Bronchial epithelial cell (primary cell): ENCODE data around the gene STK32B. TPM values are rescaled to one million over a fixed set of nuclear protein-coding genes. Genes with fewer than 3 reads are reported as not detected.

ENCODE experiments used
- DNase-seq: peaks from one replicate; pipeline ENCODE4 v3.0.0-alpha.2; 2010; ENCODE audit warnings: low read depth
- FAIRE-seq: peaks from 2 replicates; lab custom pipeline; 2011; peaks lifted over from hg19 to GRCh38; lab: Jason Lieb, UNC
- H3K27me3 ChIP-seq: 2 replicates; pipeline ENCODE4 v1.5.1; 2011; ENCODE audit warnings: low read length; ENCODE audit not compliant: control insufficient read depth, insufficient read depth
- H3K36me3 ChIP-seq: 2 replicates; pipeline ENCODE4 v1.5.1; 2011; ENCODE audit warnings: low read length; ENCODE audit not compliant: control insufficient read depth, insufficient read depth
- H3K4me3 ChIP-seq: 2 replicates; pipeline ENCODE4 v1.5.1; 2011; ENCODE audit warnings: mild to moderate bottlenecking, low read depth, low read length, control low read depth
- total RNA-seq: library from RNA; depleted of rRNA; stranded (reverse); fragments of >200 nt; gene quantifications from 2 replicates; pipeline ENCODE4 v1.2.1, GENCODE V29; 2014
- TF ChIP-seq, protein P1 (sequence below): IDR thresholded peaks from 2 replicates; pipeline ENCODE4 v1.5.1; 2011; ENCODE audit warnings: mild to moderate bottlenecking, moderate library complexity, low read length, control low read depth, inconsistent platforms; ENCODE audit not compliant: insufficient read depth, severe bottlenecking

STK32B gene
- total RNA-seq, 1 donor from 2014 or later: under 0.01 TPM

DNA sequence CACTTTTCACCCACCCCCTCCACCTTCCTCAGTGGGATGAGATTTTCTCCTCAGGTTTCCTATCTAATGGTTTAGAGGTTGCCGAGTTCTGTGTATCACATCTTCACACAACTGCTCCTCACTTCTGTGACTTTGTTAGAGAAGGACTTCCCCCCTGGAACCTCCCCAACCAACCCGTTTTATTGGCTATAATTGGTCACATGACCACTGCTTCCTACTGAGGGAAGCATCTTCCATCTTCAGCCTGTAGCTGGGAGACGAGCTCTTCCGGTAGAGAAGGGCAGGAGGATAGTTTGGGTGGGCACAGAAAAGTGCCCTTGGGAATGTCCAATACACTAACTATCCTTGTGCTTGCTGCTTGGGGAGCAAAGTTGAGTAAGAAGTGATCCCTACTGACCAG, 90.5 kb downstream of the STK32B start:
- TF ChIP-seq, protein P1, sequence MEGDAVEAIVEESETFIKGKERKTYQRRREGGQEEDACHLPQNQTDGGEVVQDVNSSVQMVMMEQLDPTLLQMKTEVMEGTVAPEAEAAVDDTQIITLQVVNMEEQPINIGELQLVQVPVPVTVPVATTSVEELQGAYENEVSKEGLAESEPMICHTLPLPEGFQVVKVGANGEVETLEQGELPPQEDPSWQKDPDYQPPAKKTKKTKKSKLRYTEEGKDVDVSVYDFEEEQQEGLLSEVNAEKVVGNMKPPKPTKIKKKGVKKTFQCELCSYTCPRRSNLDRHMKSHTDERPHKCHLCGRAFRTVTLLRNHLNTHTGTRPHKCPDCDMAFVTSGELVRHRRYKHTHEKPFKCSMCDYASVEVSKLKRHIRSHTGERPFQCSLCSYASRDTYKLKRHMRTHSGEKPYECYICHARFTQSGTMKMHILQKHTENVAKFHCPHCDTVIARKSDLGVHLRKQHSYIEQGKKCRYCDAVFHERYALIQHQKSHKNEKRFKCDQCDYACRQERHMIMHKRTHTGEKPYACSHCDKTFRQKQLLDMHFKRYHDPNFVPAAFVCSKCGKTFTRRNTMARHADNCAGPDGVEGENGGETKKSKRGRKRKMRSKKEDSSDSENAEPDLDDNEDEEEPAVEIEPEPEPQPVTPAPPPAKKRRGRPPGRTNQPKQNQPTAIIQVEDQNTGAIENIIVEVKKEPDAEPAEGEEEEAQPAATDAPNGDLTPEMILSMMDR: no peak
- FAIRE-seq (no peak), DNase-seq (no peak)
- Histone ChIP-seq H3K4me3 (no peak overlapping the region), H3K36me3 (no peaks in the 10 kb centered on the region), H3K27me3 (no peaks in the 10 kb centered on the region)

DNA sequence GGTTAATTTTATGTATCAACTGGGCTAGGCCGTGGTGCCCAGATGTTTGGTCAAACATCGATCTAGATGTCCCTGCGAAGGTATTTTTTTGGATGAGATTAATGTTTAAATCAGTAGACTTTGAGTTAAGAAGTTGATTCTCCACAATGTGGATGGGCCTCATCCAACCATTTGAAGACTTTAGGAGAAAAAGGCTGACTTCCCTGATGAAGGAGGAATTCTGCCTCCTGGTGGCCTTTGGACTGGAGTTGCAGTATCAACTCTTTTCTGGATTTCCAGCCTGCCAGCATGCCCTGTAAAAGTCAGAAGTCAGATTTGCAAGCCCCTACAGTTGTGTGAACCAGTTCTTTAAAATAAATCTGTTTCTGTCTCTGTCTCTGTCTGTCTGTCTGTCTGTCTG, 91.4 kb downstream of the STK32B start:
- Histone ChIP-seq H3K27me3 (no peaks in the 10 kb centered on the region), H3K4me3 (no peak overlapping the region), H3K36me3 (no peaks in the 10 kb centered on the region)
- peak; percentile 6 for DNase-seq
- TF ChIP-seq, protein P1: peak; percentile 33
- no peak for FAIRE-seq

DNA sequence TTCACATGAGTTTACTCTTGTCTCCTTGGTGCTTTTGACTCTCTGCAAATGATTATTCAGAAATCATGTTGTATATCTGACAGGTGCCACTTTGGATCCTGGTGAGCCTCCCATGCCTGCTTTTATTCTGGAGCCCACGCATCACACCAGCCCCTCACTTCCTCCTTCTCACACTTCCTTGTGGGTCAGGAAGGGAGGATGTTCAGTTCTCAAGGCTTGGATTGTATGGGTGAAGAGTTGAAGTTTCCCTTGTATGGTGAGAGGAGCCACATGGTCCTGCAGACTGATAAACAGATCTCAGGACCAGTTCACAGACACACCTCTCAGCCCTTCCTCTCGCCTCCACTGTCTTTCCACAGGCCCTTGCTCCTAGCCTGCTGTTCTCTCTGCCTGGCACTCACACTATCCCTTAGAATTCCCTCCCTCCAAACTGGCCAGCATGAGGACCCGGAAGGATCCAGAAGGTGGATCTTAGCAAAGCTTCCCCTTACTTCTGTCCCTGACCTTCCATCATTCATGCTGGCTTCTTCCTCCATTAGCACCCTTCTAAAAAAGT, 92.1 kb downstream of the STK32B start:
- no peaks in the 10 kb centered on the region for H3K36me3 ChIP-seq
- no peak overlapping the region for H3K4me3 ChIP-seq
- no peak for FAIRE-seq
- no peak for DNase-seq
- TF ChIP-seq, protein P1: no peak
- no peaks in the 10 kb centered on the region for H3K27me3 ChIP-seq

DNA sequence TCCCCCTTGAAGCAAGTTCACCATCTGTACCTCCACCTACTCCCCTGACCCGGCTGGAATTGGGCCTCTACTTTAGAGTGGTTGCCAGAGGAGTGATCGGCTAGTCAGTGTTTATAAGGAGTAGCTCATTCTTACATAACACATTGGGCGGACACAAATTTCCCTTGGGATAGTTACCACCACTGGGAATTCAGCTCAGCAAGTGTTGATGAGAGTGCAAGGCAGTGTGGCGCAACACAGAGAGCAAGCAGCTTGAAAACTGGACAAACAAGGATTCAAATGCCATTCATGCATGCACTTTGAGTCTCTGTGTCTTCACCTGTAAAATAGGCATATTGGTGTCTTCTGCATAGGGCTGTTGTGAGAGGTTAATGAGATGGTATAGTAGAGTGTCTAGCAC, 92.7 kb downstream of the STK32B start:
- DNase-seq (no peak), FAIRE-seq (no peak)
- TF ChIP-seq, protein P1: no peak
- Histone ChIP-seq H3K36me3 (no peaks in the 10 kb centered on the region), H3K27me3 (no peaks in the 10 kb centered on the region), H3K4me3 (no peak overlapping the region)

DNA sequence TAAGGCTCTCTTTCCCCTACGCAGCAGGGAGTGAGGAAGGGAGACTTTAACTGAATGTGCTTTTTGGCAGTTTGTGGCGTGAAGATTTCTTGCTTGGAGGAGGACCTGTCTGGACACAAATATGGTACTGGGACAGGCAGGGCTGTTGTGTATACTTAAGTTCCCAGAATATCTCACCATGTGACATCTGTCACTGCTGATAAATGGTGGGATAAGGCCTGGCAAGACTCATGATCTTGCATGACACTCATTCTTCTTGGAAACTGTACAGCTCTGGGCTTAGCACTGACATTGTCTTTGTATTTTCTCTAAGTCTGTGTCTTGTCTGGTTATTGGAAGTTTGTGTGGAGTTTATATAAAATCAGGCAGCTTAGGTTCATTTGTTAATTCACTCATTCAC, 93.1 kb downstream of the STK32B start:
- TF ChIP-seq, protein P1: no peak
- FAIRE-seq (no peak), DNase-seq (no peak)
- no peak overlapping the region for H3K4me3 ChIP-seq
- H3K27me3 ChIP-seq: no peaks in the 10 kb centered on the region
- no peaks in the 10 kb centered on the region for H3K36me3 ChIP-seq

DNA sequence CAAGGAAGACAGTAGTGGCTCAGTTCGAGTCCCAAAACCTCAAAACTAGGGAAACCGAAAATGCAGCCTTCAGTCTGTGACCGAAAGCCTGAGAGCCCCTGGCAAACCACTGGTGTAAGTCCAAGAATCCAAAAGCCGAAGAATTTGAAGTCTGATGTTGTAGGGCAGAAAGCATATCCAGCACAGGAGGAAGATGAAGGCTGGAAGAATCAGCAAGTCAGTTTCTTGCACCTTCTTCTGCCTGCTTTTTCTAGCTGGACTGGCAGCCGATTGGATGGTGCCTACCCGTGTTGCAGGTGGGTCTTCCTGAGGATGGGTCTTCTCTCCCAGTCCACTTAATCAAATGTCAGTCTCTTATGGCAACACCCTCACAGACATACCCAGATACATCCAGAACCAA, 95.0 kb downstream of the STK32B start:
- FAIRE-seq (no peak), DNase-seq (no peak)
- TF ChIP-seq, protein P1: no peak
- H3K27me3 ChIP-seq: no peaks in the 10 kb centered on the region
- H3K4me3 ChIP-seq: no peak overlapping the region
- H3K36me3 ChIP-seq: no peaks in the 10 kb centered on the region
